B cell (primary cell): ENCODE data around the gene JARID2. TPM values are rescaled to one million over a fixed set of nuclear protein-coding genes. Genes with fewer than 3 reads are reported as not detected.

Source experiments
- ATAC-seq: fragments of 200-7000 bp; cut with Tn5 transposase; one replicate; pipeline ENCODE4 v1.10.0; 2021; ENCODE audit warnings: low read depth, mild to moderate bottlenecking, moderate number of reproducible peaks, moderate library complexity
- CTCF ChIA-PET: fragments of 350-600 bp; sonication (Branson Sonifier 250); formaldehyde crosslinking; loops from one replicate; lab custom pipeline; 2021; ENCODE audit warnings: antibody characterized with exemption, inconsistent platforms; lab: Charles Lee
- POLR2A ChIA-PET: fragments of 350-600 bp; sonication (Branson Sonifier 250); formaldehyde crosslinking; loops from one replicate; lab custom pipeline; 2021; ENCODE audit warnings: antibody characterized with exemption; lab: Charles Lee
- DNase-seq: peaks from one replicate; pipeline ENCODE4 v3.0.0; 2013
- H2AFZ ChIP-seq: 2 replicates; pipeline ENCODE4 v1.6.1; 2012; ENCODE audit warnings: mild to moderate bottlenecking, low read depth, low read length; ENCODE audit not compliant: insufficient read depth, poor library complexity, severe bottlenecking
- H3K27ac ChIP-seq, 2 donors: 1 replicate in 1 of 2; 2 replicates in 1 of 2; pipeline ENCODE4 v1.5.1; 2012 to 2013; ENCODE audit warnings: low read length in 2 of 2, mild to moderate bottlenecking in 2 of 2, moderate library complexity in 1 of 2
- H3K27me3 ChIP-seq, 4 experiments: fragments of 200-600 bp in 1 of 4; sonication (generic) in 1 of 4; replicated peaks in 1 of 4; 1 replicate in 2 of 4; 2 replicates in 2 of 4; pipeline versions ENCODE4 v1.6.1 to v1.7.0; 2013 to 2016; ENCODE audit warnings: low read length in 3 of 4, mild to moderate bottlenecking in 2 of 4, mixed read lengths in 1 of 4, moderate library complexity in 1 of 4; ENCODE audit not compliant: insufficient read depth in 4 of 4, control insufficient read depth in 3 of 4; ENCODE audit errors: control extremely low read depth in 1 of 4
- H3K36me3 ChIP-seq, 2 experiments: replicated peaks in 1 of 2; 1 replicate in 1 of 2; 2 replicates in 1 of 2; pipeline versions ENCODE4 v1.6.1 to v1.7.1; 2013; ENCODE audit warnings: low read length in 1 of 2; ENCODE audit not compliant: insufficient read depth in 2 of 2, control insufficient read depth in 1 of 2; ENCODE audit errors: control extremely low read depth in 1 of 2, extremely low read depth in 1 of 2
- H3K4me1 ChIP-seq, 2 donors: fragments of 200-600 bp in 1 of 2; sonication (generic) in 1 of 2; 1 replicate in 1 of 2; 2 replicates in 1 of 2; pipeline versions ENCODE4 v1.5.1 to v1.6.1; 2013 to 2017; ENCODE audit warnings: low read length in 2 of 2; ENCODE audit not compliant: control insufficient read depth in 2 of 2, insufficient read depth in 2 of 2
- H3K4me2 ChIP-seq: replicated peaks from 2 replicates; pipeline ENCODE3; 2012; ENCODE audit warnings: mild to moderate bottlenecking, low read depth, low read length; ENCODE audit not compliant: poor library complexity, severe bottlenecking
- H3K4me3 ChIP-seq, 5 experiments: fragments of 200-600 bp in 1 of 5; sonication (generic) in 1 of 5; 1 replicate in 3 of 5; 2 replicates in 2 of 5; pipeline versions ENCODE4 v1.5.1 to v1.7.0; 2011 to 2016; ENCODE audit warnings: low read length in 4 of 5, mild to moderate bottlenecking in 4 of 5, low read depth in 2 of 5, control low read depth in 1 of 5, moderate library complexity in 1 of 5; ENCODE audit not compliant: insufficient read depth in 1 of 5; ENCODE audit errors: control extremely low read depth in 1 of 5, extremely low read depth in 1 of 5
- H3K79me2 ChIP-seq: fragments of 200-600 bp; sonication (generic); one replicate; pipeline ENCODE4 v1.6.0; 2016; ENCODE audit warnings: low read length; ENCODE audit not compliant: control insufficient read depth, insufficient read depth
- H3K9ac ChIP-seq: fragments of 200-600 bp; sonication (generic); 2 replicates; pipeline ENCODE4 v1.6.1; 2017; ENCODE audit warnings: mild to moderate bottlenecking, low read length, moderate library complexity
- H3K9me3 ChIP-seq, 3 donors: one replicate each; pipeline versions ENCODE4 v1.6.1 to v1.7.1; 2013; ENCODE audit warnings: low read length in 2 of 3; ENCODE audit not compliant: control insufficient read depth in 2 of 3, insufficient read depth in 1 of 3; ENCODE audit errors: control extremely low read depth in 1 of 3
- H4K20me1 ChIP-seq: 2 replicates; pipeline ENCODE4 v1.6.0; 2012; ENCODE audit warnings: mild to moderate bottlenecking, low read length; ENCODE audit not compliant: insufficient read depth, control insufficient read depth, poor library complexity, severe bottlenecking
- H3K27ac Mint-ChIP-seq: one replicate; pipeline ENCODE4 v1.8.0; 2021; ENCODE audit warnings: mixed read lengths
- H3K27me3 Mint-ChIP-seq: one replicate; pipeline ENCODE4 v1.8.0; 2021; ENCODE audit warnings: mixed read lengths
- H3K4me1 Mint-ChIP-seq: one replicate; pipeline ENCODE4 v1.8.0; 2021; ENCODE audit warnings: mixed read lengths
- H3K4me3 Mint-ChIP-seq: one replicate; pipeline ENCODE4 v1.8.0; 2021; ENCODE audit warnings: mixed read lengths
- H3K9me3 Mint-ChIP-seq: one replicate; pipeline ENCODE4 v1.8.0; 2022; ENCODE audit warnings: mixed read lengths; ENCODE audit not compliant: insufficient read depth
- EZH2 ChIP-seq: IDR thresholded peaks from 2 replicates; pipeline ENCODE4 v1.6.1; 2012; ENCODE audit warnings: borderline replicate concordance, low read depth, mild to moderate bottlenecking, moderate library complexity, low read length; ENCODE audit not compliant: insufficient read depth, poor library complexity, severe bottlenecking
- WGBS: methylation state at CpG from one replicate; pipeline ENCODE4 v1.1.5; 2013; ENCODE audit warnings: missing lambda C conversion rate; ENCODE audit not compliant: insufficient coverage; 5-methylcytosine and 5-hydroxymethylcytosine counted together
- intact Hi-C: fragments of 100-400 bp; cut with micrococcal nuclease; formaldehyde crosslinking; loops from one replicate; pipeline ENCODE4 v1.10.0; 2022
- polyA plus RNA-seq: library from polyadenylated mRNA; depleted of rRNA; stranded (reverse); fragments of >200 nt; gene quantifications from 2 replicates; pipeline ENCODE4 v1.2.3, GENCODE V29; 2012
- total RNA-seq, 2 donors: library from RNA; stranded (reverse); fragments of 120-200 nt in 1 of 2; gene quantifications; 1 replicate in 1 of 2; 2 replicates in 1 of 2; pipeline versions ENCODE4 v1.2.3 to v1.2.4, GENCODE V29; 2013 to 2022
- TF ChIP-seq, protein P1 (sequence below): fragments of 200-600 bp; IDR thresholded peaks from one replicate; pipeline ENCODE4 v1.8.0; 2022; ENCODE audit warnings: antibody characterized with exemption, mild to moderate bottlenecking

JARID2 gene
- total and polyA plus RNA-seq, 2 donors (not counting 1 experiment from before 2014, with no cell fraction given) = 11.0 to 58.1 TPM

DNA sequence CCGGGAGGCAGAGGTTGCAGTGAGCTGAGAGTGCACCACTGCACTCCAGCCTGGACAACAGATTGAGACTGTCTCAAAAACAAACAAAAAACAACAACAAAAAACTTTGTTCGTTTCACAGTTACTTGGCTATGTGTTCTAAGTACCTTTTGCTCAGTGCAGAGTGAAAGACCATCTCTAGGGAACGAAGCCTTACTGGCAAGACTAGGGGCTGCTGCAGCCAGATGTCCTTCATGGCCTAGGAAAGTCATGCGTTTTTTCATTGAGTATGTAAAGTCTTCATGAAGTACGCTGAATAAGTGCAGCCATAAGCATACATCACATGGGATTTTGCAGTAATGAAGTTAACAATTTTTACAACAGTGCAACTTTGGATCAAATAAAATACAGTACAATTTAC is 111.1 kb downstream of the JARID2 start:
- Histone ChIP-seq H3K4me2 (no peak overlapping the region), H3K79me2 (peaks cover 100% of the 10 kb centered on the region), H3K27me3 (no peaks in the 10 kb centered on the region), H2AFZ (no peak overlapping the region), H3K9me3 (no peaks in the 10 kb centered on the region), H3K4me1 (peaks cover 39 to 43% of the 10 kb centered on the region in 2 donors), H3K4me3 (no peak overlapping the region), H4K20me1 (peaks cover 90% of the 10 kb centered on the region), H3K9ac (no peak overlapping the region), H3K27ac (no peak overlapping the region), H3K36me3 (peaks cover 0 to 3% of the 10 kb centered on the region in 2 experiments)
- no peak overlapping the region for H3K4me3 Mint-ChIP-seq
- POLR2A ChIA-PET = no interaction called here
- CTCF ChIA-PET = no interaction called here
- H3K4me1 Mint-ChIP-seq = peaks cover 63% of the 10 kb centered on the region
- H3K27ac Mint-ChIP-seq = no peak overlapping the region
- ATAC-seq (no peak), DNase-seq (no peak)
- TF ChIP-seq EZH2 = no peak
- TF ChIP-seq, protein P1, sequence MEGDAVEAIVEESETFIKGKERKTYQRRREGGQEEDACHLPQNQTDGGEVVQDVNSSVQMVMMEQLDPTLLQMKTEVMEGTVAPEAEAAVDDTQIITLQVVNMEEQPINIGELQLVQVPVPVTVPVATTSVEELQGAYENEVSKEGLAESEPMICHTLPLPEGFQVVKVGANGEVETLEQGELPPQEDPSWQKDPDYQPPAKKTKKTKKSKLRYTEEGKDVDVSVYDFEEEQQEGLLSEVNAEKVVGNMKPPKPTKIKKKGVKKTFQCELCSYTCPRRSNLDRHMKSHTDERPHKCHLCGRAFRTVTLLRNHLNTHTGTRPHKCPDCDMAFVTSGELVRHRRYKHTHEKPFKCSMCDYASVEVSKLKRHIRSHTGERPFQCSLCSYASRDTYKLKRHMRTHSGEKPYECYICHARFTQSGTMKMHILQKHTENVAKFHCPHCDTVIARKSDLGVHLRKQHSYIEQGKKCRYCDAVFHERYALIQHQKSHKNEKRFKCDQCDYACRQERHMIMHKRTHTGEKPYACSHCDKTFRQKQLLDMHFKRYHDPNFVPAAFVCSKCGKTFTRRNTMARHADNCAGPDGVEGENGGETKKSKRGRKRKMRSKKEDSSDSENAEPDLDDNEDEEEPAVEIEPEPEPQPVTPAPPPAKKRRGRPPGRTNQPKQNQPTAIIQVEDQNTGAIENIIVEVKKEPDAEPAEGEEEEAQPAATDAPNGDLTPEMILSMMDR = no peak
- intact Hi-C loops = no loop called here
- no peaks in the 10 kb centered on the region for H3K9me3 Mint-ChIP-seq
- WGBS = 78% methylated on average over 4 of the region's 5 CpGs
- H3K27me3 Mint-ChIP-seq = no peaks in the 10 kb centered on the region

GRCh38 chr6:15357782-15358181 is 111.9 kb downstream of the JARID2 start:
- POLR2A ChIA-PET = no interaction called here
- Histone ChIP-seq H3K4me2 (no peak overlapping the region), H3K79me2 (peaks cover 100% of the 10 kb centered on the region), H3K27me3 (no peaks in the 10 kb centered on the region), H4K20me1 (peaks cover 90% of the 10 kb centered on the region), H3K27ac (no peak overlapping the region), H3K9me3 (no peaks in the 10 kb centered on the region), H2AFZ (no peak overlapping the region), H3K4me1 (peaks cover 45 to 47% of the 10 kb centered on the region in 2 donors), H3K4me3 (no peak overlapping the region), H3K36me3 (peaks cover 0 to 3% of the 10 kb centered on the region in 2 experiments), H3K9ac (no peak overlapping the region)
- no peak overlapping the region for H3K27ac Mint-ChIP-seq
- ATAC-seq (no peak), DNase-seq (no peak)
- H3K9me3 Mint-ChIP-seq = no peaks in the 10 kb centered on the region
- intact Hi-C loops = no loop called here
- peaks cover 56% of the 10 kb centered on the region for H3K4me1 Mint-ChIP-seq
- WGBS = 80% methylated on average over 1 of the region's 5 CpGs
- CTCF ChIA-PET = no interaction called here
- H3K4me3 Mint-ChIP-seq = no peak overlapping the region
- H3K27me3 Mint-ChIP-seq = no peaks in the 10 kb centered on the region
- no peak for TF ChIP-seq EZH2
- TF ChIP-seq, protein P1 = no peak
